Ishikawa (cell line): Measurements from ENCODE around the gene NOS1.

Experiments used
- CREB1 ChIP-seq: IDR thresholded peaks from 2 replicates; pipeline ENCODE4 v1.6.1; 2012; ENCODE audit warnings: low read depth
- RAD21 ChIP-seq: IDR thresholded peaks from 2 replicates; pipeline ENCODE4 v1.6.1; 2012; ENCODE audit warnings: low read depth
- USF1 ChIP-seq: IDR thresholded peaks from 2 replicates; pipeline ENCODE4 v1.6.1; 2012

DNA sequence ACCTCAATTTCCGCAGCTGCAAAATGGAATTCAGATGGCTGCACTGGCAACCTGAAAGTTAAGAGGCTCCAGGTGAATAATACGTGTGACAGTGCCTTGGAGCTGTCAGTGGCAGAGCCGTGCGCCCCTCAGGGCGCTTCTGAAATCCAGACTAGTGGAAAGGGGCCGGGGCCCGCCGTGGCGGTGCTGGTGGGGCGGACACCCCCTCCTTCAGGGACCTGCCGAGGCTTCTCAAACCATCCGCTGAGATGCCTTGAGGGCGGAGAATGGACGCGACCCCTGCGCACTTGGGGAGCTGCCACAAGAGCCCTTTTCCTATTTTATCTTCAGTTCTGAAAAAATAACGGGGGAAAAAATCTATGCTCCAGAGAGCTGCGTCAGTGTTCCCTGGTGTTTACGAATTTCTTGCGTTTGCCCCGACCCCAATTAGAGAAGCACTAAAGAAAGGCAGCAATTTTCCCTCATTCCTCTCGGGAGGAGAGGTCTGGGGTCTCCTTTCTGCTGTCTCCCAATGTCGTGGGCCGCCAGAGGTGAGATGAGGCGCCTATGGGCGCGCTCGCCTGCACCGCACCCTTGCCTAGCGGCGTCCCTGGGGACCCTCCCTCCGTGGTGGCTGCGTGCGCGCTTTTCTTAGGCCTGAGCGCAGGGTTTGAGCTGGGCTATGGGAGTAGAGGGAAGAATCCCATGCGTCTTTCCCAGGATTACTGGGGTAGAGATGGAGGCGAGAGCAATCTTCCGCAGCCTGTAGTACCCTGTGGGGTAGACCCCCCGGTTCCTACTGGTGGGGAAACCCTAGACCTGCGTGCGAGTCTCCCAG lies 2.2 kb downstream of the NOS1 start:
- TF ChIP-seq RAD21 = no peak
- TF ChIP-seq CREB1 = no peak
- no peak for TF ChIP-seq USF1
